Stimulated activated CD4-positive, alpha-beta T cell treated with anti-CD3 and anti-CD28 coated beads, Interleukin-4, amount 100 ng/mL, for 4 hours (primary cell): ENCODE data around the gene TCP11.

ENCODE experiments used
- DNase-seq, 2 experiments: peaks; one replicate each; pipeline ENCODE4 v3.0.0-alpha.2; 2020

Gene TCP11

DNA sequence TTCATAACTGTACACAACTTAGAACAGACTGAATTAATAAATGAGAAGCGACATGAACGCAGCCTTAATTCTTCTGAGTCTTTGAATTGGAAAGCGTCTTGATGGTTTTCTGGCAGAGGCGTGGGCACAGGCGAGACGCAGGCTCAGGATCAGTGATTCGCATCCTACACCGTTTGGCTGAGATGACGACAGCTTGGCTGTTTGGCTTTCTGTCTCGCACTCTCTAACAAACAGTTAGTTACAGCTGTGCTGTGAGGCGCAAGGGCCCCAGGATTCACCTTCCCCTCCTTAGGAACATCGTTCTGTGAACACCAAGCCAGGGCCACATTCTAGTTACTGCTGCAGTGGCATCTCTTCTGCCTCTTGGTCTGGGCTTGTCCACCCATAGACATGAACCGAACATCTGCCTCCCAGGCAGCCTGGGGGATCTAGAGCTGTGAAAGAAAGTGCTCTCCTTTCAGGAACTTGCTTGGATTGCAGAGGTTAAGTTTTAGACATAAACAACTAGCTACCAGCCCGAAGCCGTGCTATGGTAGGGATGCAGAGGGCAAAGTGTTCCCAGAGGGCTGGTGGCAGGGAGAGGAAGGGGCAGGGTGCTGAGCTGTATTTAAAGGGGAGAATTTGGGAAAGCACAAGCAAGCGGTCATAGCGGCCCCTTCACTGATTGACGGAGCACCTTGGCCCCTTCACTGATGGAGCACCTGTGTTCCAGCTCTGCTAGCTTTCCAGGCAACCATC, 49.6 kb downstream of the TCP11 start:
- no peak for DNase-seq

DNA sequence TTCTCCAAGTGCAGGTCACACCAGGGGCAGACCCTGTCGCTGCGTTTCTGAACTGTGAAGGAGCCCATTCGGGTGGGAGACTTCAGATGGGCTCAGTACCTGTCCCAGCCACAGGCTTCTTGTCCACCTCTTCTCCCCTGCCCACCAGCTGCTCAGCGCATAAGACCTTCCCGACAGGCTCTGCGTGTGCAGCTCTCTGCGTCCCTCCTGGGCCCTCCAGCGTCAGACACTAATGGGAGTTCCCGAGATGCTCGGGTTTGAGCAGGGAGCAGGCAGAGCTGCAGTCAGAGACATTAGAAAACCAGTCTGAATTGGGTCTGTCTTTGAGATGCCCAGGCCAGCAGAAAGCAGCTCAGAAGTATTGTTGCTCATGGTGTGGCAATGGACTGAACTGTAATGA, 50.4 kb downstream of the TCP11 start:
- DNase-seq, result no peak

DNA sequence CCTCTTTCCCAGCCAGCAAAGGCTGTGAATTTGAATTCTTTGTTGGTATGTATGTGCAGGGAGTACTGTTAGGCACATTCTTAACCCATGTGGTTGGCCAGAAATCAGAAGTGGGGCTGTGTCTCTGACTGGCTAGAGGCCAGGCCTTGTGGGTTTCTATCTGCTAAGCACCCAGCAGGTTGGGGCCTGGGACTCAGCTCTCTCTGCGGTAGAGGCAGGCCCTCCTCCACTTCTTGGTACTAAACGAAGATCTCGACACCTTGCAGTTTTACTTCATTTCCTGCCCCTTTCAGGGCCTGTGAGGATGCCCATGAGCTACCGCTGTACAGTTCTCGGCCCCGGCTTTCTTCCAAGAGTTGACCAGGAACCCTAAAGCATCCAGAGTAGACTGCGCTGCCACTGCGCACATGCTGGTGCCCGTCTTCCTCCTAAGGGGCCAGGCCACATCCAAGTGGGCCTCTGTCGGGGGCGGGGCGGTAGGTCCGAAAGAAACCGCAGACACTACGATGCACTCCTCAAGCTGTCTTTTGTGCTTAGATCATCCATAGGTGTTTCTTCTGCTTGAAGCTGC, 51.1 kb downstream of the TCP11 start:
- DNase-seq, result no peak

DNA sequence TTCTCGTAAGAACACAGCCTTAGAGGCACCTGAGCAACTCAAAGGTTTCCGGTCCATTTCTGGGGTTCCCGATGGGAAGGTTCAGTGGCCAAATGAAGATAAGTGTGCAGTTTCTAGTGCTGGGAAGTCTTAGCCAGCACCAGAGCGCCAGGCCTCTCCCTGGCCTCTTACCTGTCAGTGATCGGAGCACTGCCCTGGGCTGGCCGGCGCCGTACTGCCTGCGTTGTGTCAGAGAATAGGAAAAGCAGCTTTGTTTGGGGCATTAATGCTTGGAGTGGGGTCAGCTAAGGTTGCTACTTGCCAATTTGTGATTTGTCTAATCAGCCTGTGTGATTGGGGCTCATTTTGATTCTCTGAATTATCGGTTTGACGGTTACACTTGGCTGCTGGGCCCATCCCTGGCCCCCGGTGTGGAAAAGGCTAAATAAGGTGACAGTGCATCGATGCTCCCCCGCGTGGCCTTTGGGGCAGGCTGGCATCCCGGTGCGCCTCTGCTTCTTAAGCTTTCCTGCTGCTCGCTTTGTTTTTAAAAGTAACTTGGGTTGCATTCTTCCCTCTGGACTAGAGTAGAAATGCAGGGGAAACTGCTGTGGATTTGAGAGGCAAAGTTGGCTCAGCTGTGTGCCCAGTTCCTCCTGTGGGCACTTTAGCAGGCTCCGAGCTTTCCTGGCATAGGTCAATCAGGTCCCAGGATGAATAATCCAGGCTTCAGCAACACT, 51.8 kb downstream of the TCP11 start:
- no peak for DNase-seq

DNA sequence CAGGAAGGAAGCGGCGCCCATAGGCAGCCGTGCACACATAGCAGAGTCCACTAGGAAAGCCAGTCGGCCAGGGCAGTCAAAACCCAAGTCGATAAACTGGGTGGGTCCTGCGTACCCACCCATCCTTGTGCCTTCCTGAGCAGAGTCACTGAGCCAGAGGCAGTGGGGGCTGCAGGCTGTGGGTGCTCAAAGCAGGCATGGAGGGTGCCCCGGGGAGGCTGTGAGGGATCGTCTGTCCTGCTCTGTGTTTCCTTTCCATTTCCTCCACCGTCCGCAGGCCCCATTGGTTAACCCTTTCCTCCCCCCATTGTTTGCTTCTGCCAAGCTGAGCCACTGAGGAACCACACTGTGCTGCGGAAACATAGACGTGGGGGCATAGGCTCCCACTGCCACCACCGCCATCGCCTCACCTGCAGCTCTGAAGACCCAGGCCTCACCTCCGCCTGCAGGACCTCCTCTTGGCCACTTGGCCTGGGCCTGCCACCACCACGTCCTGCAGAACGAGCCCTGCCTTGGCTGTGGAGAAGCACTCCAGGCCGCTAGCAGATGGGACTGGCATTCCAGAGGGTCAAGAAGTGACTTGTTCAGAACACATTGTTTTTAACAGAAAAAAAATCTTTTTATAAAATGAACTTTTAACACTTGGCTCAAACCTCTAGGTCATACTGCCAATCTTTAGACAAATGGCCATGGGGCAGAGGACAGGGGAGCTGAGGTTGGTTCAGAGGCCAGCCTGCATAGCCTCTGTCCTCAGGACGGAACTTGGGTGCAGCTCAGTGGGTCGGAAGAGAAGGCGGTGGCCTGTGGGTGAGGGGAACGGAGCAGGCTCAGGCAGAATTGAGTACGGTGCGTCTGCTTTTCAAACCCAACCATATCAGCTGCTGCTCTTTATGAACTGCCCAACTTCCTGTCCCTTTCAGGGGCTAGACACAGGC, 52.6 kb downstream of the TCP11 start:
- no peak for DNase-seq

DNA sequence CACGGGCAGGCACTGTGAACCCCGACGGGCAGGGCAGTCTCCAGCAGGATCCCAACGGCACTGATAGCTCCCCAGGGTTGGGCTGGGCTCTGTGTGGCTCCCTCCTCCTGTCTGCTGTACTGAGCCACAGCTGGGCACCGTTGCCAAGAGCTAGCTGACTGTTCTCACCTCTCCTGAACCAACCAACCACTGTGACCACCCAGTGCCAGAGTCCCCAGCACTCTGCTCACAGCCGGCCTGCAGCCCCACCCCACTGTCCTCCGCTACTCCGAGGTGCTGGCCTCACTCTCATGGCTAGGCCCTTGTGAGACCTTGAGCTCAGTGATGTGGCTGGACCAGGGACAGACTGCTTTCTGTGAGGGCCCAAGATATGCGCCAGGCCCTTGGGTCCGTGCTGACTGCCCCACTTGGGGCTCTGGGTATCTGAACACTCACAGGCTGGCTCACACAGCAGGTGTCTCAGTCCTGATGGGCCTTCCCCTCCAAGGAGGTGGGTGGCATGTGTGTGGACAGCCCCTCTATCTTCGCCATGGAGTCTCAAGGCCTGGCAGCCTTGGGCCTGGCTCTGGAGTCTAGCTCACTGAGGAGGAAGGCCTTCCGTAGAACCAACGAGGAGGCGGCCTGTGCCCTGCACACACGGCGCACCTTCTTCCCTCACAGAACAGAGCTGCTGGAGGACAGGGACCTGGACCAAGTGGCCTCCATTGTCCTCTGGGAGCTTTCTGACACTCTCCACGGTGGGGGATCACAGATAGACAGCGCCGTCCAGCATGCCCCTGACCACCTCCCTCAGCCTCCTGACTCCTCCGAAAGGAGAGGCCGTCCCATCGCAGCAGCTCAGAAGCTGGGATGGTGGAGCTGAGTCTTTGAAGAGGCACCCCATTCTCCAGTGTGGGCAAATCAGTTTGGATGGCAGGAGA, 53.5 kb downstream of the TCP11 start:
- DNase-seq, result no peak

DNA sequence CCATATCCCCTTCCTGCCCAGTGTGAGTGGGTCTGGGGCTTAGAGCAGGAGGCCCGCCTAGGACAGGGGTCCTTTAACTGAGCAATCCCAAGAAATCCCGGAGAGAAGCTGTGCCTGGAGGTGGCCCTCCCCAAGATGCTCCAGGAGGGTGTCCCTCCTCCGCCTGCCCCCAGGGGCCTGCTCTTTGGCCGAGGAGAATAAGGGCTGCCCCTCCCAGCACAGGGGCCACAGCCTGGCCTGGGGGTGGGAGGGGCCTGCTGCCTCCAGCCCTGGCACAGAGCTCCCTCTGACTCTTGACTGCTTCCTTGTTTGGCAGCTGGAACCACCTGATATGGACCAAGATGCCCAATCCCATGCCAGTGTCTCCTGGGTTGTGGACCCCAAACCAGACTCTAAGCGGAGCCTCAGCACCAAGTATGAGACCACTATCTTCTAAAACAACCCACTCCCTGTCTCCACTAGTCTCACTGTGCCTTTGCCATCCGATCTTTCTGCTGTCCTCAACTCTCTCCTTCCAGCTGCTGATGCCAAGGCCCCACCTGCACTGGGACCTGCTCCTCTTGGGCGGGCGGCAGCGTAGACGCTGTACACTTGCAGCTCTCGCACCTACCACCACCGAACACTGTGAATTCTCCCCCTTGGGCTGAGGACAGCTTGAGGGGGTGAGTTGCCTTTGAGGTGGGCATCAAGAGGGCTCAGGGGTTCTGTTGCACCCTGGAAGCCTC, 54.3 kb downstream of the TCP11 start:
- no peak for DNase-seq

DNA sequence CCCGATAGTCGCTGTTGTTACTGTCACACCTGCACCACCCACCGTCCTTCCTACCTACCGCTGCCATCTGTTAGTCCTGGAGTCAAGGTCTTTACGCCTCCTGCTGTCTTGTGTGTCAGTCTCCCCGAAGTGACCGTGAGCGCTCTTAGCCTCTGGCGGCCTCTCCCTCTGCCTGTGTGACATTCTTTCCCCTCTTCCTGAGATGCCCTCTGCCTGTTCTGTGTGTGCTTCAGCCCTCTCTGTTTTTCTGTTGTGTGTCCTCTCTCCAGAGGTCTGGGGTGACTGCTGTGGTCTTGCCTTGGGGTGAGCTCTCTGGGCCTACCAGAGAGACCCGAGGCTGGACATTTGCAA, 54.9 kb downstream of the TCP11 start:
- DNase-seq, result no peak

DNA sequence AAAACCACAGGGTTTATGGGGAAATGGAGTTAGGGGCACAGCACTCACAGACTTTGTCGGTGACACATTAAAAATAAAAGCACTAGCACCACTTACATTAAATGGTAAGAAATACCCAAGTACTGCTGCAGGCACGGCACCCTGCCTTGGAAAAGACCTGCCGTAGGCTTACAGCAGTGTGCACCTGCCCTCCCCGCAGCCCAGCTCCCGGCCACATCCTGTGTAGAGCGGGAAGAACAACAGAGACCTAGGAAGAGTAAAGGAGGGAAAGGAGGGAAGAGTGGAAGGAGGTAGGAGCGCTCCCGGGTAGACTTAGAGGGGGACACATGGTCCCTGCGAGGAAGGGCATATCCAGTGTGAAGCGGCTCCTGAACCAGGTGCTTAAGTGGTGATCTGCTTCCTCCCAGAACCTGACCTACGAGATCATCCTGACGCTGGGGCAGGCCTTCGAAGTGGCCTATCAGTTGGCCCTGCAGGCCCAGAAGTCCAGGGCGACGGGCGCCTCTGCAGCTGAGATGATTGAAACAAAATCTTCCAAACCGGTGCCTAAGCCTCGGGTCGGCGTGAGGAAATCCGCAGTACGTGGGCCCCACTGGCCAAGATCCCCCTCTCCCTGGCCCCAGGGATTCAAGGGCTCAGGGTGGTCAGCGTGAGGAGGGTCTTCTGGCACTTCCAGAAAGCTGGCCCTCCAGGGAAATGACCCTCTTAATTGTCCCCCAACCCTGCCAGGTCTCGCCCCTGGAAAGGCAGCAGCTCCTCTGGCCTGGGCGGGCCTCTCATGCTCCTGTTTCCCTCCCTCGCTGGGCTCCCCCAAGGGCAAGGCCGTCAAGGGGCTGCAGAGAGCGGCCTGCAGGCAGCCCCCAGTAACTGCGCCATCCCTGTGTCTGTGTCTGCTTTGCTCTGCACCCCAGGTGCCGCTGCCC, 55.5 kb downstream of the TCP11 start:
- no peak for DNase-seq

DNA sequence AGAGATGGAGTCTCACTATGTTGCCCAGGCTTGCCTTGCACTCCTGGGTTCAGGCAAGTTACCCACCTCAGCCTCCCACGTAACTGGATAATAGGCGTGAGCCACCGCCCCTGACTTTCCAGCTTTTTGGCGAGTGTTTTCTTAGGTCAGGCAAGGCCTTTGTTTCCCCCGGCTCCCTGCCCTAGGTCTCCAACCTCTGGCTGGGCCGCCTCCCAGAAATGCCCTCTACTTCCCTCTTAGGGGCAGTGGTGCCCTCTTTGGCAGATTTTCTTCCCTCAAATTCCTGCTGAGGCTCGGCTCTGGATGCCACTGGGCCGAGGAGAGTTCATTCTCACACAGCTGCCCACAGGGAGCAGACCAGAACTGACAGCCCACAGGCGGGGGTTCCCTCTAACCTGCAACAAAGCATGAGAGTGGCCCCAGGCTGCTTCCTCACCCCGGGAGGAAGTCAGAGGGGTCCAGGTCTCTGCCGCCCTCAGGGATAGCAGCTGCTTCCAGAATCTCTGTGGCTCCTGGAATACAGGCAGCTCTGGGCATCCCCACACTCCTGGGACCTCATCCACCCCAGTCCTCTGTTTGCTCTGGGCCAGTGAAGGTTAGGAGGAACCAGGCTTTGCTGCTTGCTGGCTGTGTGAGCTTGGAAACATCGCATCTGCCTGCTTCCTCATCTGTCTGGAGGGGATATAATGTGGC, 56.5 kb downstream of the TCP11 start:
- no peak for DNase-seq

DNA sequence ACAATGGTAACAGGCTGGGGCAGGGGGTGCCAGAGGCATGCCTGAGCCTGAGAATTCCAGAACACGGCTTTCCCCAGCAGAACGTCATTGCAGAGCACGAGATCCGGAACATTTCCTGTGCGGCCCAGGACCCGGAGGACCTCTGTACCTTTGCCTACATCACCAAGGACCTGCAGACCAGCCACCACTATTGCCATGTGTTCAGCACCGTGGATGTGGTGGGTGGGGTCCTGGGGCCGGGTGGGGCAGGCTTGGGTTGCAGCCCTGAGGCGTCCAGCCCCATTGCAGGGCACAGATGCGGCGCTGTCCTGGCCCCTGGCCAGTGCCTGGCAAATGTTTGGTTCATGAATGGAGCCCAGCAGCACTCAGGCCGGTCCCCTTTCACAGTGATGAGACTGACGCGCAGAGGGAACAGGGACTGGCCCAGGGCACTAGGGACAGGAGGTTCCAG, 57.1 kb downstream of the TCP11 start:
- DNase-seq, result no peak

DNA sequence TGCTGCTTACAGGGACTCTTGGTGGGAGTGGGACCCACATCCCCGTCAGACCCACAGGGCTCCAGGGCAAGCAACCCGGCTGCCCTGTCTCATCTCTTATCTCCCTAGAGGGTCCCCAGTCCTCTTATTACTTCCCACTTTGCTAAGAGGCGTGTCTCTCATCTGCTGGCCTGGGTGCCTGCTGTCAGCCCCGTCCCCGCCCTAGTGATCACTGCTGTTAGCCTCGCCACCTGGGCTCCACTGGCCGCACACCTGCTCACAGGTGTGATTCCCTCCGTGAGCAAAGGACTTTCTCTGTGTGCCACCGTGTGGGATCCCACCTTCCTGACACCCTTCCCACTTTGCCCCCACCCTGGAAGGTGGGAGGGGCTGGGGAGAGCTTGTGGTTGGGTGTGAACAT, 57.6 kb downstream of the TCP11 start:
- no peak for DNase-seq

DNA sequence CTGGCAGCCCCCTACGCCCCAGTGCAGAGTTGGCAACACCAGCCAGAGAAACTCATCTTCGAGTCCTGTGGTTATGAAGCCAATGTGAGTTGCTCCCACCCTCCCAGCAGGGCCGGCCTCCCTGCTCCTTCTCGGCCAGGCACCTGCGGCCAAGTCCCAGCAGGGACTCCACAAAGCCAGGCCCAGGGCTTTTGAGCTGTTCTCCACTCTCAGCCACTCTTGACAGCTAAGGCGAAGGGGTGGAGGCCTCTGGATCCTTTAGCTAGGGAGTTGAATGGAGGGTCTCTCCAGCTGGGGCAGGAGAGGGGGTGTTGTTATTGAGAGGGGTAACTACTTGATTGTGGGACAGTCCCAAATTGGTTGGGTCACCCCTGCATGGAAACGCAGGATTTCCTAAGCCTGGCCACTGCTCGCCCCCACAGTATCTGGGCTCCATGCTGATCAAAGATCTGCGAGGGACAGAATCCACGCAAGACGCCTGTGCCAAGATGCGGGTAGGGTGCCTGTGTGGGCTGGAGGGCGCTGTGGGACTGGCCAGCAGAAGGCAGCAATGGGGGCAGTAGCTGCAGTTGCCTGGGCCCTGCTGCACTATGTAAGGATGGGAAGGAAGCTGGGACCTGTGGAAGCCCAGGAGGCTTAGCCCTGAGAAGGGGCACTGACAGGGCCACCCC, 58.3 kb downstream of the TCP11 start:
- no peak for DNase-seq

DNA sequence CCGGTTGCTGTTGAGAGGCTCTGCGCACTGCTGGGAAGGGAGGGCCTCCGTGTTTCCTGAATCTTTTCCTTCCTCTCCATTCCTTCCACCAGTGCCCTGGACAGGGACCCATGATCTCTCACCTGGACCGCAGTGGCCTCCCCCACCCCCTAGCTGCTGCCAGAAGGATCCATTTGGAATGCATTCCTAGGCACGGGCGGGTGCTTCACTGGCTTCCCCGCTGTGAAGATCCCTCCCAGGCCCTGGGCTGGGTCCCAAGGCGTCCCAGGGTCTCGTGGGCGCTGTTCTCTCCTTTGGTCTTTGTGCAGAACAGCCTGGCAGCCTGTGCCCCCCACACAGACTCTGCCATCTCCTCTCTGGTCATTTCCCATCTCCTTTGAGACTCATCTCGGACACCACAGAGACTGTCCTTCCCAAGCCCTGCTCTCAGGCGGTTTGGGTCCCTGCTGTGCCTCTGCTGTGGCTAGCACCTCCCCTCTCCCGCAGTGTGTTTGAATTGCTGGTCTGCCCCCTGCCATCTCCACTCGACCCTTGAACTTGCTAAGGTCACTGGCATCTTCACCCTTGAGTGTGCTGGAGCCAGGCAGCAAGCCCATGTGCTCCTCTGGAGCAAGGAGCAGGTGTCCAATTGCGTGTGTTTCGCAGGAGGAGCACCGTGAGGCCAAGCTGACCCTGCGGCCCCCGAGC, 59.0 kb downstream of the TCP11 start:
- no peak for DNase-seq

DNA sequence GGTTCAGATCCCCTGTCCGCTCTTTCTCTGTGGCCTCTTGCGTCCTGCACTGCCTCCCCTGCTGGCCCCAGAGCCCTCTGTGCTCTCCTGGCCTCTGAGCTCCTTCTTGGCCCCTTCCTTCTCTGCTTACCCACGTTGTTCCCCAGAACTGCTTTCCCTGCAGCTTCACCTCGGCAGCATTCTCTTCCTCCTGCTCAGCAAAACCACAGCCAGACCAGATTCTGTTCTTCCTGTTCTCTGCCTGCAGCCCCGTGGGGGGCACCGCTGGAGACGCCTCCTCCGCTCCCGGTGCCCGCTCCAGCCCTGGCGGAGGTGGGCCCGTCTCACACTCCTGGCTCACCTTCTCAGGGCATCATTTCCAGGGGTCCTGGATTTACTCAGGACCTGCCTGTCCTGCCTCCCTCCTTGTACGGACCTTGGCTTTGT, 59.7 kb downstream of the TCP11 start:
- no peak for DNase-seq

DNA sequence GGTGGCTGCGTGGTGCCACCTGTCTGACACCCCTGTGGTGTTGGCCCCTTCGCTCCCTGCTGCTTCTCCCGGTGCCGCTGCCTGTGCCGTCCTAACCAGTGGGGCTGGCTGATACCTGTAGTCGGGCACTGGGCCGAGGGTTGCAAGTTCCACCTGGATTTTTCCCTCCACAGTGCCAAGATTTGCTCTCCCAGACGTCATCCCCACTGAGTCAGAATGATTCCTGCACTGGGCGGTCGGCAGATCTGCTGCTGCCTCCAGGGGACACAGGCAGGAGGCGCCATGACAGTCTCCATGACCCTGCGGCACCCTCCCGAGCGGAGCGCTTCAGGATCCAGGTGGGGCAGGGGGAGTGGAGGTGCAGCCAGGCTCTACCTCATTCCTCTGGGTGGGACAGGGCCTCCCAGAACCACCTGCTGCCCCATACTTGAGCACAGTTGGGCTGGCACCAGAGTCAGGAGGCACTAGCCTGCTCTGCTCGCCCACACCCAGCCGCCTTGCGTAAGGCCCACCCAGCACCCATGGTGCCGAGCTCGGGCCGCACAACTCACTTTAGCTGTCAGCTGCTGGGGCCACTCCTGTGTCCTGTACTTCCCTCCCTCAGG, 60.2 kb downstream of the TCP11 start:
- no peak for DNase-seq

DNA sequence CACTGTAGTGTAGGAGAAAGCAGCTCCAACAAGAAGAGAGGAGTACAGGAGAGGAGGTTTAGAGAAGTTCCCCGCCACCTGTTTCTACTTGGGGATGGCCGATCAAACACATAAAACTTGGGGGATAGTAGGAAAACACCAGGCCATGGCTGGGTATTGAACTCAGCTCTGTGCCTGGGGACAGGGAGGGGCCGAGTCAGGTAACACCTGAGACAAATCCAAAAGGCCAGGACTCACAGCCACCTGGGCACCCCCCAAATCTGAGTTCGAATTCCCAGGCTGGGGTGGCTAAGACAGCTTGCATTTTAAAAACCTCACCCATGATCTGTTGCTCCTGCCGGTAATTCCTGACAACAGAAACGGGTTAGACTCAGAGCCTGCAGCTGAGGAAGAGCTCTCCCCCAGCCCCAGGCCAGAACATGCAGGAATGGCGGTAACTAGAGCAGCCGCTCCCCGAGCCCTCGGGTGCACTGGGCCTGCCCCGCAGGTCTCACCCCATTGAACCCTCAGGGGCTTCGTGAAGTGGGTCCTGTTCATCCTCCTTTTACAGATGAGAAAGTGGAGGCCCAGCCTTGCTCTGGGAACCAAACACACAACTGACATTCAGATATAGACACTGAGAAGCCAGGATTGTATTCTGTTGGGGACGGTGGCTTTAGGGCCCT, 61.0 kb downstream of the TCP11 start:
- no peak for DNase-seq
